Loucy (cell line): ENCODE measurements around the gene GPX7.
A peak's percentile ranks its signal among the peaks of the same experiment; 100 is the strongest.

Source experiments
- H2AFZ ChIP-seq: fragments of 200-600 bp; sonication (generic); 2 replicates; pipeline ENCODE4 v1.6.0; 2016; ENCODE audit warnings: antibody characterized with exemption, mild to moderate bottlenecking, low read length, moderate library complexity
- H3F3A ChIP-seq: fragments of 200-600 bp; 2 replicates; pipeline ENCODE4 v1.6.0; 2016; ENCODE audit warnings: antibody characterized with exemption, low read depth, mild to moderate bottlenecking
- H3K27me3 ChIP-seq: fragments of 200-600 bp; sonication (generic); 2 replicates; pipeline ENCODE4 v1.6.1; 2014; ENCODE audit warnings: low read length, mild to moderate bottlenecking; ENCODE audit not compliant: insufficient read depth, poor library complexity, severe bottlenecking
- H3K36me3 ChIP-seq: fragments of 200-600 bp; sonication (generic); 2 replicates; pipeline ENCODE4 v1.6.1; 2016; ENCODE audit warnings: low read length; ENCODE audit not compliant: insufficient read depth
- H3K4me1 ChIP-seq: fragments of 200-600 bp; sonication (generic); 2 replicates; pipeline ENCODE4 v1.5.1; 2014; ENCODE audit warnings: low read length, mild to moderate bottlenecking; ENCODE audit not compliant: insufficient read depth, poor library complexity, severe bottlenecking
- H3K4me2 ChIP-seq: fragments of 200-600 bp; sonication (generic); 2 replicates; pipeline ENCODE4 v1.6.0; 2014; ENCODE audit warnings: antibody characterized with exemption, low read length, low read depth, mild to moderate bottlenecking; ENCODE audit not compliant: poor library complexity, severe bottlenecking
- H3K4me3 ChIP-seq: fragments of 200-600 bp; sonication (generic); 2 replicates; pipeline ENCODE4 v1.5.1; 2014; ENCODE audit warnings: low read length, mild to moderate bottlenecking, mixed read lengths; ENCODE audit not compliant: poor library complexity, severe bottlenecking
- H3K79me2 ChIP-seq: fragments of 200-600 bp; sonication (generic); 2 replicates; pipeline ENCODE4 v1.6.1; 2014; ENCODE audit warnings: low read length; ENCODE audit not compliant: insufficient read depth
- H3K9ac ChIP-seq: fragments of 200-600 bp; sonication (generic); 2 replicates; pipeline ENCODE4 v1.6.0; 2014; ENCODE audit warnings: mild to moderate bottlenecking, low read depth, low read length, moderate library complexity; ENCODE audit not compliant: poor library complexity, severe bottlenecking
- H3K9me2 ChIP-seq: fragments of 200-600 bp; sonication (generic); replicated peaks from 2 replicates; pipeline ENCODE4 v1.6.1; 2016; ENCODE audit warnings: low read depth, low read length, mixed read lengths
- H3K9me3 ChIP-seq: fragments of 200-600 bp; sonication (generic); 2 replicates; pipeline ENCODE4 v1.6.1; 2014; ENCODE audit warnings: mild to moderate bottlenecking, antibody characterized with exemption, low read length, low read depth; ENCODE audit not compliant: insufficient read depth
- H4K20me1 ChIP-seq: fragments of 200-600 bp; sonication (generic); 2 replicates; pipeline ENCODE4 v1.6.0; 2014; ENCODE audit warnings: antibody characterized with exemption, low read length, mild to moderate bottlenecking; ENCODE audit not compliant: insufficient read depth, poor library complexity, severe bottlenecking
- CTCF ChIP-seq: fragments of 200-600 bp; sonication (generic); conservative IDR thresholded peaks from 2 replicates; pipeline ENCODE4 v1.5.1; 2014; ENCODE audit warnings: mild to moderate bottlenecking, antibody characterized with exemption, low read length
- EZH2phosphoT487 ChIP-seq: fragments of 200-600 bp; IDR thresholded peaks from 2 replicates; pipeline ENCODE4 v1.6.1; 2018; ENCODE audit warnings: antibody characterized with exemption, mild to moderate bottlenecking, moderate library complexity, borderline replicate concordance

GPX7 gene

GRCh38 chr1:52553362-52554266 lies 48.6 kb upstream of the GPX7 start:
- no peaks in the 10 kb centered on the region for H3K9me3 ChIP-seq
- no peaks in the 10 kb centered on the region for H3K9me2 ChIP-seq
- TF ChIP-seq EZH2phosphoT487 (no peak), CTCF (no peak)
- H3K36me3 ChIP-seq, result no peaks in the 10 kb centered on the region
- H3K4me3 ChIP-seq, result peak overlapping the region; percentile 84
- 0 out of 2 replicates have a peak, but pooled peaks cover 4% of the 10 kb centered on the region for H3F3A ChIP-seq
- H3K79me2 ChIP-seq, result peaks cover 61% of the 10 kb centered on the region
- H3K4me2 ChIP-seq, result peak overlapping the region; percentile 94
- H3K9ac ChIP-seq, result peak overlapping the region; percentile 95
- H3K27me3 ChIP-seq, result no peaks in the 10 kb centered on the region
- H3K4me1 ChIP-seq, result peaks cover 47% of the 10 kb centered on the region
- peaks cover 39% of the 10 kb centered on the region for H4K20me1 ChIP-seq
- peak overlapping the region; percentile 86 for H2AFZ ChIP-seq

GRCh38 chr1:52554267-52554640 lies 47.9 kb upstream of the GPX7 start:
- peak overlapping the region; percentile 86 for H2AFZ ChIP-seq
- H3K9me2 ChIP-seq, result no peaks in the 10 kb centered on the region
- H3K9me3 ChIP-seq, result no peaks in the 10 kb centered on the region
- no peaks in the 10 kb centered on the region for H3K27me3 ChIP-seq
- 0 out of 2 replicates have a peak, but pooled peaks cover 3% of the 10 kb centered on the region for H3F3A ChIP-seq
- H4K20me1 ChIP-seq, result peaks cover 33% of the 10 kb centered on the region
- H3K4me2 ChIP-seq, result peak overlapping the region; percentile 94
- peak overlapping the region; percentile 95 for H3K9ac ChIP-seq
- H3K36me3 ChIP-seq, result no peaks in the 10 kb centered on the region
- H3K79me2 ChIP-seq, result peaks cover 55% of the 10 kb centered on the region
- H3K4me3 ChIP-seq, result peak overlapping the region; percentile 84
- TF ChIP-seq EZH2phosphoT487 (no peak), CTCF (no peak)
- peaks cover 41% of the 10 kb centered on the region for H3K4me1 ChIP-seq

- H3K4me1 ChIP-seq, result peaks cover 36% of the 10 kb centered on the region
- H3K4me3 ChIP-seq, result peak overlapping the region; percentile 84
- no peaks in the 10 kb centered on the region for H3K27me3 ChIP-seq
- no peak for TF ChIP-seq EZH2phosphoT487
- no peak for TF ChIP-seq CTCF
- H4K20me1 ChIP-seq, result peaks cover 28% of the 10 kb centered on the region
- H3K4me2 ChIP-seq, result peak overlapping the region; percentile 94
- H3K79me2 ChIP-seq, result peaks cover 50% of the 10 kb centered on the region
- no peaks in the 10 kb centered on the region for H3K9me3 ChIP-seq
- H3F3A ChIP-seq, result no peaks in the 10 kb centered on the region
- no peaks in the 10 kb centered on the region for H3K36me3 ChIP-seq
- no peak overlapping the region for H2AFZ ChIP-seq
- no peaks in the 10 kb centered on the region for H3K9me2 ChIP-seq
- H3K9ac ChIP-seq, result peak overlapping the region; percentile 95
These were observed 47.4 kb upstream of the GPX7 start for GRCh38 chr1:52554756-52555155.
